ENCODE measurements around the gene INO80E. TPM values are rescaled to one million over a fixed set of nuclear protein-coding genes. Genes with fewer than 3 reads are reported as not detected.
"Not testable (repeated sequence)": the region's sequence is repeated elsewhere in the genome, so short reads cannot be mapped to it uniquely, and the experiment has no call there.

The INO80E gene
- total RNA-seq, 1 donor from 2014 or later: 119 TPM

GRCh38 chr16:30010844-30011713 is 15.0 kb downstream of the INO80E start, which contains the start of gene DOC2A:
TSS of gene DOC2A (minus strand) at chr16:30011027. CDS start at chr16:30010222, 805 bp downstream.
- Mint-ChIP-seq H3K27ac (no peak within 1 kb of the TSS), H3K9me3 (no peaks in the 10 kb centered on the region), H3K4me3 (ENCODE audit: low read depth) (peak within 1 kb of the TSS; percentile 78), H3K36me3 (ENCODE audit: low read depth) (no peaks in the 10 kb centered on the region), H3K4me1 (ENCODE audit: low read depth) (peaks cover 3% of the 10 kb centered on the region), H3K27me3 (ENCODE audit: low read depth) (peaks cover 22% of the 10 kb centered on the region)
- intact Hi-C loops (cut with micrococcal nuclease): no loop called here
- no peak for DNase-seq (ENCODE audit: low spot score)

GRCh38 chr16:30011714-30012504 is 15.9 kb downstream of the INO80E start:
- peak overlapping the region; percentile 78 for H3K4me3 Mint-ChIP-seq (ENCODE audit: low read depth)
- intact Hi-C loops (cut with micrococcal nuclease): no loop called here
- no peaks in the 10 kb centered on the region for H3K9me3 Mint-ChIP-seq
- no peaks in the 10 kb centered on the region for H3K36me3 Mint-ChIP-seq (ENCODE audit: low read depth)
- H3K4me1 Mint-ChIP-seq (ENCODE audit: low read depth): peaks cover 3% of the 10 kb centered on the region
- no peak for DNase-seq (ENCODE audit: low spot score)
- H3K27me3 Mint-ChIP-seq (ENCODE audit: low read depth): peaks cover 24% of the 10 kb centered on the region
- peak overlapping the region; percentile 36 for H3K27ac Mint-ChIP-seq

- DNase-seq (ENCODE audit: low spot score); H3K9me3 Mint-ChIP-seq; H3K36me3 Mint-ChIP-seq (ENCODE audit: low read depth); H3K4me3 Mint-ChIP-seq (ENCODE audit: low read depth); intact Hi-C loops (cut with micrococcal nuclease); H3K4me1 Mint-ChIP-seq (ENCODE audit: low read depth); H3K27ac Mint-ChIP-seq: not testable (repeated sequence)
- H3K27me3 Mint-ChIP-seq (ENCODE audit: low read depth): peaks cover 24% of the 10 kb centered on the region
These were observed 16.6 kb downstream of the INO80E start for GRCh38 chr16:30012598-30012997.

DNA sequence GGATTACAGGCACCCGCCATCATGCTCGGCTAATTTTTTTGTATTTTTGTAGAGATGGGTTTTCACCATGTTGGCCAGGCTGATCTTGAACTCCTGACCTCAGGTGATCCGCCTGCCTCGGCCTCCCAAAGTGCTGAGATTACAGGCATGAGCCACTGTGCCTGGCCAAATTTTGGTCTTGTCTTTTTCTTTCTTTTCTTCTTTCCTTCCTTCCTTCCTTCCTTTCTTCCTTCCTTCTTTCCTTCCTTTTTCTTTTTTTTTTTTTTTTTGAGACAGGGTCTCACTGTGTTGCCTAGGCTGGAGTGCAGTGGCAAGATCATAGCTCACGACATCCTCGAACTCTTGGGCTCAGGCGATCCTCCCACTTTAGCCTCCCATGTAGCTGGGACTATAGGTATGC is 19.4 kb downstream of the INO80E start:
- DNase-seq (ENCODE audit: low spot score); intact Hi-C loops (cut with micrococcal nuclease); H3K4me1 Mint-ChIP-seq (ENCODE audit: low read depth); H3K27ac Mint-ChIP-seq; H3K36me3 Mint-ChIP-seq (ENCODE audit: low read depth); H3K4me3 Mint-ChIP-seq (ENCODE audit: low read depth); H3K9me3 Mint-ChIP-seq: not testable (repeated sequence)
- H3K27me3 Mint-ChIP-seq (ENCODE audit: low read depth): peaks cover 22% of the 10 kb centered on the region

GRCh38 chr16:30016555-30017276 is 20.7 kb downstream of the INO80E start:
- Mint-ChIP-seq H3K27me3 (ENCODE audit: low read depth) (peaks cover 26% of the 10 kb centered on the region), H3K27ac (no peak overlapping the region), H3K9me3 (no peaks in the 10 kb centered on the region), H3K4me1 (ENCODE audit: low read depth) (peaks cover 10% of the 10 kb centered on the region), H3K4me3 (ENCODE audit: low read depth) (no peak overlapping the region), H3K36me3 (ENCODE audit: low read depth) (no peaks in the 10 kb centered on the region)
- DNase-seq (ENCODE audit: low spot score): no peak
- intact Hi-C loops (cut with micrococcal nuclease): no loop called here

DNA sequence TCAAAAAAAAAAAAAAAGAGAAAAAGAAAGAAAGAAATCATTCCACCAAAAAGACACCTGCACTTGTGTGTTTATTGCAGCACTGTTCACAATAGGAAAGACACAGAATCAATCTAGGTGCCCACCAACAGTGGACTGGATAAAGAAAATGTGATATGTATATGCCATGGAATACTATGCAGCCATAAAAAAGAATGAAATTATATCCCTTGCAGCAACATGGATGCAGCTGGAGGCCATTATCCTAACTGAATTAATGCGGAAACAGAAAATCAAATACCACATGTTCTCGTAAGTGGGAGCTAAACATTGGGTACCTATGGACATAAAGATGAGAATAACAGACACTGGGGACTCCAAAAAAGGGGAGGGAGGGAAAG is 21.2 kb downstream of the INO80E start:
- H3K36me3 Mint-ChIP-seq (ENCODE audit: low read depth): no peaks in the 10 kb centered on the region
- no peak overlapping the region for H3K4me3 Mint-ChIP-seq (ENCODE audit: low read depth)
- peaks cover 21% of the 10 kb centered on the region for H3K27me3 Mint-ChIP-seq (ENCODE audit: low read depth)
- H3K9me3 Mint-ChIP-seq: no peaks in the 10 kb centered on the region
- H3K27ac Mint-ChIP-seq: no peak overlapping the region
- no peak for DNase-seq (ENCODE audit: low spot score)
- peaks cover 7% of the 10 kb centered on the region for H3K4me1 Mint-ChIP-seq (ENCODE audit: low read depth)
- intact Hi-C loops (cut with micrococcal nuclease): no loop called here

DNA sequence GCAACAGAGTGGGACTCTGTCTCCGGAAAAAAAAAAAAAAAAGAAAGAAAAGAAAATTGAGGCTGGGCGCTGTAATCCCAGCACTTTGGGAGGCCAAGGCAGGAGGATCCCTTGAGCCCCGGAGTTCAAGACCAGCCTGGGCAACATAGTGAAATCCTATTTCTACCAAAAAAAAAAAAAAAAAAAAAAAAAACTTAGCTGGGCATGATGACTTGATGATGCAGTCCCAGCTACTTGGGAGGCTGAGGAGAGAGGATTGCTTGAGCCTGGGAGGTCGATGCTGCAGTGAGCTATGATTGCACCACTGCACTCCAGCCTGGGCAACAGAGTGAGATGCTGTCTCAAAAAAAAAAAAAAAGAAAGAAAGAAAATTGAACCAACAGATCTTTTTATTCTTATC is 21.9 kb downstream of the INO80E start:
- H3K4me1 Mint-ChIP-seq (ENCODE audit: low read depth); DNase-seq (ENCODE audit: low spot score); H3K27ac Mint-ChIP-seq; intact Hi-C loops (cut with micrococcal nuclease); H3K36me3 Mint-ChIP-seq (ENCODE audit: low read depth); H3K9me3 Mint-ChIP-seq; H3K4me3 Mint-ChIP-seq (ENCODE audit: low read depth): not testable (repeated sequence)
- H3K27me3 Mint-ChIP-seq (ENCODE audit: low read depth): peaks cover 18% of the 10 kb centered on the region

GRCh38 chr16:30018731-30019158 is 22.7 kb downstream of the INO80E start:
- intact Hi-C loops (cut with micrococcal nuclease): no loop called here
- peaks cover 7% of the 10 kb centered on the region for H3K4me1 Mint-ChIP-seq (ENCODE audit: low read depth)
- no peaks in the 10 kb centered on the region for H3K36me3 Mint-ChIP-seq (ENCODE audit: low read depth)
- no peak overlapping the region for H3K4me3 Mint-ChIP-seq (ENCODE audit: low read depth)
- peaks cover 18% of the 10 kb centered on the region for H3K27me3 Mint-ChIP-seq (ENCODE audit: low read depth)
- H3K9me3 Mint-ChIP-seq: no peaks in the 10 kb centered on the region
- no peak for DNase-seq (ENCODE audit: low spot score)
- H3K27ac Mint-ChIP-seq: no peak overlapping the region

- DNase-seq (ENCODE audit: low spot score): no peak
- no peak within 1 kb of the TSS for H3K27ac Mint-ChIP-seq
- peaks cover 7% of the 10 kb centered on the region for H3K4me1 Mint-ChIP-seq (ENCODE audit: low read depth)
- H3K27me3 Mint-ChIP-seq (ENCODE audit: low read depth): peaks cover 29% of the 10 kb centered on the region
- H3K9me3 Mint-ChIP-seq: no peaks in the 10 kb centered on the region
- H3K4me3 Mint-ChIP-seq (ENCODE audit: low read depth): no peak within 1 kb of the TSS
- intact Hi-C loops (cut with micrococcal nuclease): loop anchor here (10.0 kb wide), 1 partner anchor 148 kb away; no protein-coding TSS in a partner anchor
- no peaks in the 10 kb centered on the region for H3K36me3 Mint-ChIP-seq (ENCODE audit: low read depth)
These were observed 26.8 kb downstream of the INO80E start, which contains the start of gene C16orf92 for GRCh38 chr16:30022887-30023286. TSS of gene C16orf92 (plus strand) at chr16:30023198. CDS start at chr16:30023341, 143 bp downstream.

DNA sequence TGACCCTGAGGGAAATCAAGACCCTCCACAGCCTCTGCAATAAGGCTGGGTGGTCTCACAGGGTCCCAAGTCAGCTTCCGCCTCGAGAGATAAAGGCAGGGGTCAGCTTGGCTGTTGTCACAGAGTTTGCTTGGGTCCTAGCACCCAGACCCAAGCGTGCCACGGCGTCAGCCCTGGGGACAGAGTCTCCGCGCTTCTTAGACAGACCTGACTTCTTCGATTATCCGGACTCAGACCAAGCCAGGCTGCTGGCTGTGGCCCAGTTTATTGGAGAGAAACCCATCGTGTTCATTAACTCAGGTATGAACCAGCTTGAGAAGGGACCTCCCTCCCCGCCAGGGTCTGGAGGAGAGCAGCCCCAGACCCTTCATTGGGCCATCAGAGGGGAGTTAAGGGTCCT is 27.5 kb downstream of the INO80E start:
- Mint-ChIP-seq H3K36me3 (ENCODE audit: low read depth) (no peaks in the 10 kb centered on the region), H3K27ac (no peak overlapping the region), H3K4me1 (ENCODE audit: low read depth) (peaks cover 7% of the 10 kb centered on the region), H3K9me3 (no peaks in the 10 kb centered on the region), H3K27me3 (ENCODE audit: low read depth) (peaks cover 30% of the 10 kb centered on the region), H3K4me3 (ENCODE audit: low read depth) (no peak overlapping the region)
- no peak for DNase-seq (ENCODE audit: low spot score)
- intact Hi-C loops (cut with micrococcal nuclease): loop anchor here (10.0 kb wide), 1 partner anchor 149 kb away; no protein-coding TSS in a partner anchor

GRCh38 chr16:30024451-30024850 is 28.4 kb downstream of the INO80E start:
- Mint-ChIP-seq H3K27ac (no peak overlapping the region), H3K36me3 (ENCODE audit: low read depth) (no peaks in the 10 kb centered on the region), H3K4me1 (ENCODE audit: low read depth) (peaks cover 5% of the 10 kb centered on the region), H3K27me3 (ENCODE audit: low read depth) (peaks cover 33% of the 10 kb centered on the region), H3K4me3 (ENCODE audit: low read depth) (no peak overlapping the region), H3K9me3 (no peaks in the 10 kb centered on the region)
- DNase-seq (ENCODE audit: low spot score): no peak
- intact Hi-C loops (cut with micrococcal nuclease): loop anchor here (10.0 kb wide), 1 partner anchor 150 kb away; no protein-coding TSS in a partner anchor

GRCh38 chr16:30025156-30025555 is 29.1 kb downstream of the INO80E start:
- H3K27ac Mint-ChIP-seq: no peak overlapping the region

More at GRCh38 chr16:30025156-30025555, 29.1 kb downstream of the INO80E start:
- Mint-ChIP-seq H3K9me3 (no peaks in the 10 kb centered on the region), H3K4me3 (ENCODE audit: low read depth) (no peak overlapping the region), H3K27me3 (ENCODE audit: low read depth) (peaks cover 41% of the 10 kb centered on the region), H3K4me1 (ENCODE audit: low read depth) (peaks cover 5% of the 10 kb centered on the region), H3K36me3 (ENCODE audit: low read depth) (no peaks in the 10 kb centered on the region)
- DNase-seq (ENCODE audit: low spot score): no peak
- intact Hi-C loops (cut with micrococcal nuclease): loop anchor here (10.0 kb wide), 1 partner anchor 150 kb away; no protein-coding TSS in a partner anchor
